NCI-H345 (cell line): ENCODE measurements around the gene SMARCB1.
"Not testable (repeated sequence)": the region's sequence is repeated elsewhere in the genome, so short reads cannot be mapped to it uniquely, and the experiment has no call there.

Experiments used
- DNase-seq: peaks from one replicate; lab custom pipeline; 2025; lab: John Stamatoyannopoulos, UW

The SMARCB1 gene

DNA sequence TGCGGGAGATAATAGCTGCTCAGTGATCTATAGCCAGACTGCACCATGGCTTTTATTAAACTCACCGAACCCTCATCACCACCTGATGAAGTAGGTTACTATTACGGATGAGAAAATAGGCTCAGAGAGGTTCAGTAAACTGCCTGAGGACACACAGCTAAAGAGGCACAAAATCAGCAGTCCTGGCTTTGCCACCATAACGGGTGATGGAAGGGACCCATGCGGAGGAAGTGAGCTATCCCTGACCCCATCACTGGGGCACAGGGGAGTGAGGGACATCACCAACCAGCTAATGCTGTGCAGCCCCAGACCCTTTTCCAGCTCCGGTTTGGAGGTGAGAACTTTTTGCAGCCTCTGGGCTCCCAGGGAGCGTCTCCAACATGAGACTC lies 59.3 kb downstream of the SMARCB1 start:
- DNase-seq, result no peak

DNA sequence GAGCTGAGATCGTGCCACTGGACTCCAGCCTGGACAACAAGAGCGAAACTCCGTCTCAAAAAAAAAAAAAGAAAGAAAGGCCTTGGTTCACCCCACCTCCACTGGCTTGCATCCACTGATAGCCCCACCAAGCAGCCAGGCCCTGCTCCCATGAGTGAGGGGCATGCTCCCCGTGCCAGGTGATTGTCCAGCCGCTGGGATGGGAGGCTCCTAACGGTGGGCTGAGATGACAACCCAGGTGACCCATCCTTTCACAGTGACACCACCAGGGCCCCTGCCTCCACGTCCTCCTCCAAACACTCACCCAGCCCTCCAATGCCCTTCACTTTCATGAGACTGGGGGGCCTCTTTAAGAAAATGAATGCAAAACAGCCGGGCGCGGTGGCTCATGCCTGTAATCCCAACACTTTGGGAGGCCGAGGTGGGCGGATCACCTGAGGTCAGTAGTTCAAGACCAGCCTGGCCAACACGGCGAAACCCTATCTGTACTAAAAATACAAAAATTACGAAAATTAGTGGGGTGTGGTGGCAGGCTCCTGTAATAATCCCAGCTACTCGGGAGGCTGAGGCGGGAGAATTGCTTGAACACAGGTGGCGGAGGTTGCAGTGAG lies 60.6 kb downstream of the SMARCB1 start:
- DNase-seq, result no peak

DNA sequence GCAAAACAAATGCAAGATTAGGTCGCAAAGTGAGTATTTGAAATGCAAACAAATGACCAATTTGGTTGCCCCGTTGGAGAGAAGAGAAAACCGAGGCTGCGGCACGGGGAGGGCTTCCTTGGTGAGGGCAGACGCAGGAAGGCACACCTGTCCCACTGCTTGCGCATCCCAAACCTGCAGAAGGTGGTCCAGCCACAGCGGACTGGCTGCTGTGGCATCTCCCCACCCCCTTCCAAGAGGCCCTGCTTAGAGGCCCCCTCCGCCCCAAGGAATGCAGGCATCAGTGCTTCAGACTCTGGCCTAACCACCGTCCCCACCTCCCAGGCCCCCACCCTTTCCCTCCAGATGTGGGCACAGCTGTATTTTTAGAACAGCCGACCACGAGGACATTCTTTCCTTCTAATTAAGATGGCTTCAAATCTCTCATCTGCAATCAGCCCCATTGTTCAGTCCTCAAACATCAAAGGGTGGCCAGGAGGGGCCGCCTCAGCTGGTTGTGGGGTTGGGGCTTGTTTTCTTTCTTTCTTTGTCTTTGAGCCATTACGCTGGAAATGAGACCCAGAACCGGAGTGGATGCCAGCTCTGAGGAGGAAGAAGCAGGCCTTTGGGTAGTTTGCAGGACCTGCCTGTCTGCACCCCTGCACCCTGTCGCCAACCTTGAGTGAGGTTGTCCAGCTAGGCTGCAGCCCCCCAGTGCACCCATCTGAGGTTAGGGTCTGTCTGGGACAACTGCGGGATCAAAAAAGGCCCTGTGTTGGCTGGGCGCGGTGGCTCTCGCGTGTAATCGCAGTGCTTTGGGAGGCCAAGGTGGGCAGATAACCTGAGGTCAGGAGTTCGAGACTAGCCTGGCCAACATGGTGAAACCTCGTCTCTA lies 61.5 kb downstream of the SMARCB1 start:
- DNase-seq, result no peak

DNA sequence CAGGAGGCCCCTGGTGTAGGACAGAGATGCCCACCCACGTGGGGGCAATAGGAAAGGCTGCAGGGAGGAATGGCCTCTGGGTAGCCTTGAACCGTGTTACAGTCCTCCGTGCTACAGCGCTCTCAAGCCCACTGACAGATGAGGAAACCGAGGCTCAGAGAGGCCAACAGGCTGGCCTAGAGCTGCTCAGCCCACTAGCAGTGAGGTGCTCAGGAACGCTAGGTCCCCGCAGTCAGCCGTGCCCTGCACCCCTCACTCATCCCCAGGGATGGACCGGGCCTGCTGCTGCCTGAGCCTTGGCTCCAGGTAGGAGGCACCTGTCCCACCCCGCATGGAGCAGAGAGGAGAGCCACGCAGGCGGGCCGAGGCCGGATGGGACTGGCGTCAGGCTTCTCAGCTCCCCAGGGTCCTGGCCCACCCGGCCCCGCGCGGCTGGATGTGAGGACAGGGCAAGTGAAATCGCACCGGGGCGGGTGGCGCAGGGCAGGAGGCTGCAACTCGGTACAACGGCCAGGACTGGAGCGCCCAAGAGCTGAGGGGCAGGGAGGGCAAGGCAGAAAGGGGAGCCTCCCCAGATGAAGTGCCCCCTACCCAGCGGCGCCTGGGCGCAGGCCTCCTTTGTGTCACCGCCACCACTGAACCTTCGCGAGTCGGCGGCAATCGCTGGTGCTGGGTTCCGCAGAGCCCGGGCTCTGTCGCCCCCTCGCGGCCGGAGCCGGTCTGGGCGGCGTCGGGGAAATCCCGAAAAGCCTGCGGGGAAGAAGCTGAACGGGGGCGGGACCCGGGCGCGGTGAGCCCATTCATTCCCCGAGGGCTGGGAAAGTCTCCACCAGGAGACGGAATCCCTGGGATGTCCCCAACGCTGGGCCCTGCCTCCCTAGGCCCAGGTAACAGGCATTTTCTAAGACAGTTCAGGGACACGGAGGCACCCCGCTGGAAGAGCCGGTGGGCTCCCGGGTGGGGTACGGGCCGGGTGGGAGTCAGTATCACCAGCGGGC lies 62.5 kb downstream of the SMARCB1 start:
- DNase-seq, result peak; percentile 90

DNA sequence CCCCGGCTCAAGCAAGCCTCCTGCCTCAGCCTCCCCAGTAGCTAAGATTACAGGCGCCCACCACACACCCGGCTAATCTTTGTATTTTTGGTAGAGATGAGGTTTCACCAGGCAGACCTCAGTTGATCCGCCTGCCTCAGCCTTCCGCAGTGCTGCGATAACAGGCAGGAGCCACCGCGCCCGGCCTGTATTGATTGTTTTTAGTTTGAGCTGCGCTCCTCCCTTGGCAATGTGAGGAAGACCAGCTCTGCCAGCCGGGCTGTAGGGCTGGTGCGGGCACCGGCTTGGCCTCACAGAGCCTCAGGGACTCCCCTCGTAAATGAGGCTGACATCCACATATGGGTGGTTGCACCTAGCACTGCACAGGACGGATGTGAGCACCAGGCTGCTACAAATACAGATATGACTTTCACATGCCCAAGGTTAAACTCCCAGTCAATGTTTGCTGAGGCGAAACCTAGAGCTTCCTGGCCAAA lies 63.4 kb downstream of the SMARCB1 start:
- DNase-seq, result no peak

DNA sequence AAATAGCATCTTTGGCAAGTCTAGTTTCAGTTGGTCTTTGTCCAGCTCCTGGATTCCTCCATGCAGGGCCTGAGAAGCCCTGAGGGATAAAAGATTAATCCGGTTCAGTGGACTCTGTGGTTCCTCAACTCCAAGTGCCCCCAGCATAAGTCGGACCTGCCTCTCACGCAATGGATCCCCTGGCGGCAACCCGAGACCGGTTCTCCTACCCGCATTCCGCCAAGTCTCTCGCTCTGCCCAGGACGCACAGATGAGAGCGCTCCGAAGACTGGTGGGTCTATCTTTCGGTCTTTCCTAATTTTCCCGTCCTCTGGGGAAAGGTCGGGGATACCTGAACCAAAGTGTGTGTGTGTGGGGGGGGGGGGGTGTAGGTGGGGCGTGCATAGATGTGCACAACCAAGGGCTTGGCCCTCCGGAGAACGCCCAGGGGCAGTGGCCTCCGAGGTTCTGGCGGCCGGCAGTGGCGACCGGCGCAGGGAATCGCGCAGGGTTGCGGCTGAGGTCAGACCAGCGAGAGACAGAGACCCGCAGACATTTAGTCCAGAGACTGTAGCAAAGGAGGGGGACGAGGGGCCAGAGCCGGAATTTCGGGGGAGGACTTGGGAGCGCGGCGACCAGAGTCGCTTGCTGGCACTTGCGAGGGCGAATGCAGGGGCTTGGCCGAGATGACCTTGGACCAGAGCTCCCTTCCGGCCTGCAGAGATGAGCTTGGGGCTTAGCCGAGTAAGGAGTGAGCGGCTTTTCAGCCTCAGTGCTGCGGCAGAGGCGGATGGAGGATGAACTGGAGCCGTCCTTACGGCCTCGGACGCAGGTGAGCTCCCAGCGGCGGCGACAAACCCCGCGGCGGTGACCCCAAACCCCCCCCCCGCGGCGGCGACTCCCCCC lies 70.2 kb downstream of the SMARCB1 start:
- DNase-seq, result no peak

DNA sequence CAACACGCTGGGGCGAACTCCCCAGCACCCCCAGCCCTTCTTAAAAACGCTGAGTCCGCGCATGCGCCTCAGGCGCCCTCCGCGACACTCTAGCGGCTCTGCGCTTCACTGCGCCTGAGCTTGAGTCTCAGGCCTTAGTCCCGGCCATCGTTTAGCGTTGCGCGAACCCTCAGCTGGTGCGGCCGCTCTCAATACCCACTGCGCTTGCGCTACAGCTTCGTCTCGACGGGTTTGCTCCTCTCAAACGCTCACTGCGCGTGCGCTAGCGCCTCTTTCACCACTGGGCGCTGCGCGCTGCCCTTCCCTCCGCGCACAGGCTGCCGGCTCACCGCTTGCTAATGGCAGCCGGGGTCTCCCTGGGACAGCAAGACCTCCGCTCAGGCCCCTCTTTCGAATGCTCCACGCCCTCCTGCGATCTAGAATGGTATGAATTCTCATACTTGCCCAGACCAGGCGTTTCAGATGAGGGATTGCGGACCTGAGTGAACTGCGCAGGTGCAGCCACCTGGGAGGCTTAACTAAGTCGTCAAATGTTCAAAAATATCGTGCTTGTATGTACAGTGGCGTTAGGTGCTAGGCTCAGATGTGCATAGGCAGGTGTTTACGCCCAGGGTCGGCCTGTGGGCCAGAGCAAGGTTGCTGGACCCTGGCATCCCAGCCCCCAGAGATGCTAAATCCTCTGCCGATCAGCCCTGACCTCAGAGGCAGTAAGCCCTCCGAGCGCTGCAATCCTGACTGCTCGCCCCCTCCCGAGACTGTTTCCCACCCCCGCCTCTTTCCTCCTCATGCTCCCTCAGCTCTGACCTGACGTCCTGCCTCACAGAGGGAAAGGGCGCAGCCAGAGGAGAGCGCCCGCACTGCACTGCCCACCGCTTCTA lies 71.1 kb downstream of the SMARCB1 start, which contains the start of gene SLC2A11:
TSS of gene SLC2A11 (plus strand) at position 270 of the 878 bp plus-strand sequence. CDS start at position 395, 125 bp downstream.
- DNase-seq, result peak; percentile 99

DNA sequence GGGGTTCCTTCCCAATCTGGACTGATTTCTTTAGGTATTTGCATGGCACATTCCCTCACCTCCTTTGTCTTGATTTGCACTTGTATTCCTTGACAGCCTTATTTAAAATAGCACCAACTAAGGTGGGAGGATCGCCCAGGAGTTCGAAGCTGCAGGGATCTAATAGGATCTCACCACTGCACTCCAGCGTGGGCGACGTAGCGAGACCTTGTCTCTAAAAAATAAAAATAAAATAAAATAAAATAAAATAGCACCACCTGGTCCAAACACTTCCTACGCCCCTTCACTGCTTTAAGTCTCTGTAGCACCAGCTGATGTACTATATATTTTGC lies 71.7 kb downstream of the SMARCB1 start:
- no peak for DNase-seq

DNA sequence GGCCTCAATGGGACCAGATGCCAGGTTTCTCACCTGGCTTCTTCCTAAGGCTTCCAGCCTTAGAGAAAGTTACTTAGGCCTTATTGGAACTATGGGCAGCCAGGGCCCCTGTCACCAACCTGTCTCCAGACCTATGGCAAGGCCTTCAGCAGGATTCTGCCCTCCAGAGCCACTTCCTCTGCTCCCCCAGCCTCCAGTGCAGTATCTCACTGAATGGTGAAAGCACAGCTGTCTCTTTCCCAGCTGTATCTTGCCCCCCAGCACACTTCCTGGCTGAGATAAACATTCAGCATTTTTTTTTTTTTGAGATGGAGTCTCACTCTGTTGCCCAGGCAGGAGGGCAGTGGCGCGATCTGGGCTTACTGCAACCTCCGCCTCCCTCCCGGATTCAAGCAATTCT lies 72.4 kb downstream of the SMARCB1 start:
- DNase-seq, result no peak

DNA sequence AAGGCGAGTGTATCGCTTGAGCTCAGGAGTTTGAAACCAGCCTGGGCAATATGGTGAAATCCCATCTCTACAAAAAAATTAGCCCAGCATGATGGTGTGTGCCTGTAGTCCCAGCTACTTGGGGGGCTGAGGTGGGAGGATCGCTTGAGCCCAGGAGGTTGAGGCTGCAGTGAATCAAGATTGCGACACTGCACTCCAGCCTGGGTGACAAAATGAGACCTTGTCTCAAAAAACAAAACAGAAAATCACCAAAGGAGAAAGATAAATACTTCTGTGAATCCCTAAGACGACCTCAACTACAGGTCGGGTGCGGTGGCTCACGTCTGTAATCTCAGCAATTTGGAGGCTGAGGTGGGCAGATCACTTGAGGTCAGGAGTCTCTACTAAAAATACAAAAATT lies 73.4 kb downstream of the SMARCB1 start:
- DNase-seq, result not testable (repeated sequence)

DNA sequence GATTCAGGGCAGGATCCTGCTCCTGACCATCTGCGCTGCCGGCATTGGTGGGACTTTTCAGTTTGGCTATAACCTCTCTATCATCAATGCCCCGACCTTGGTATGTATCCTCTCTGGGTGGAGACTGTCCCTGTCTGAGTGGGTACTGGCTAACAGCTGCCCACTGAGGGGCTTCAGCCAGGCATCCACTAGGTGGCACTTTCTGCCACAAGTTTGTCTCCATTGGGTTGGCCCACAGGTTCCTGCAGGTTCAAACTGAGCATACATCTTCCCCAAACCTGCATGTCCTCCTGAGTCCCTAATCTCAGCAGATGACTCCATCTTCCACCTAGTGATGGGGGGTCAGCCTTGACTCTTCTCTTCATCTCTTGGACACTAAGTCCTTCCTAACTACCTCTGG lies 75.3 kb downstream of the SMARCB1 start:
- peak; percentile 66 for DNase-seq

DNA sequence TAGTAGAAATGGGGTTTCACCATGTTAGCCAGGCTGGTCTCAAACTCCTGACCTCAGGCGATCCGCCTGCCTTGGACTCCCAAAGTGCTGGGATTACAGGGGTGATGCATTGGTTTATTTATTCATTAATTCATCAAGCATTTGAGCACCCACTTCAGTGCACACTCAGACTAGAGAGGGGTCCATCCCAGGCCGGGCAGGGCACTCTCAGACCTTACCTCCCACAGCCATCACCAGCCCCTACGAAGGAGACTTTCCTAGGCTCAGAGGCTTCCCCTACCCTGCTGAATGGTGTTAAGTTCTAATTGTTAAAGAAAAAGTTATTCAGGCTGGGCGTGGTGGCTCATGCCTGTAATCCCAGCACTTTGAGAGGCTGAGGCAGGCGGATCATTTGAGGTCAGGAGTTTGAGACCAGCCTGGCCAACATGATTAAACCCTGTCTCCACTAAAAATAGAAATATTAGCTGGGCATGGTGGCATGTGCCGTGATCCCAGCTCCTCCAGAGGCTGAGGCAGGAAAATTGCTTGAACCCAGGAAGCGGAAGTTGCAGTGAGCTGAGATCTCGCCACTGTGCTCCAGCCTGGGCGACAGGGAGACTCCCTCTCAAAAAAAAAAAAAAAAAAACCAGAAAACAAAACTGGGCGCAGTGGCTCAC lies 77.9 kb downstream of the SMARCB1 start:
- DNase-seq, result not testable (repeated sequence)

DNA sequence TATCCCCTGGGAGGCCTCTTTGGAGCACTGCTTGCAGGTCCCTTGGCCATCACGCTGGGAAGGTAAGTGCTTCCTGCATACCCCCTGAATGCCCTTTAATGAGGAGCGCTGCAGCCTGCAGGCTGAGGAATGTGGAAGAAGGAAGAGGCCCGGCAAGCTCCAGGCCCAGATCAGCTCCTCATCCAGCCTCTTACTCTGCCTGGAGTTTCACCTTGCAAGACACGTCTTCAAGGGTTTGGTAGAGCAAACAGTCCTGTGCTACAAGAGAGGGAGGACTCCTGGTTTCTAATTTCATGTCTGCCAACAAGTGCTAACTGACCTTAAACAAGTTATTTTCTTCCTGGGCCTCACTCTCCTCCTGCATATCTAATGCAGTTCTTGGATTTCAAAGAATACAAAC lies 81.8 kb downstream of the SMARCB1 start:
- no peak for DNase-seq

DNA sequence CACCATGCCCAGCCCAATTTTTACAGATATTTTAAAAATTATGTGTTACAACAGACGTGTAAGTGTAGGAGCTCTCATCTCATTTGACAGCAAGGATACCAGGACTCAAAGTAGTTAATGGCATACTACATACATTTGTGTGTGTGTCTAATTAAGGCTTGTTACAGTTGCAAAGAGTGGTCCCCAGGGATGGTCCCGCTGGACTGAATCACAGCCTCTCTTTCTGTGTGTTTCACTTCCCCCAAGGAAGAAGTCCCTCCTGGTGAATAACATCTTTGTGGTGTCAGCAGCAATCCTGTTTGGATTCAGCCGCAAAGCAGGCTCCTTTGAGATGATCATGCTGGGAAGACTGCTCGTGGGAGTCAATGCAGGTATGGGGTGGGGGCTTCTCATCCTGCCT lies 88.1 kb downstream of the SMARCB1 start:
- no peak for DNase-seq

DNA sequence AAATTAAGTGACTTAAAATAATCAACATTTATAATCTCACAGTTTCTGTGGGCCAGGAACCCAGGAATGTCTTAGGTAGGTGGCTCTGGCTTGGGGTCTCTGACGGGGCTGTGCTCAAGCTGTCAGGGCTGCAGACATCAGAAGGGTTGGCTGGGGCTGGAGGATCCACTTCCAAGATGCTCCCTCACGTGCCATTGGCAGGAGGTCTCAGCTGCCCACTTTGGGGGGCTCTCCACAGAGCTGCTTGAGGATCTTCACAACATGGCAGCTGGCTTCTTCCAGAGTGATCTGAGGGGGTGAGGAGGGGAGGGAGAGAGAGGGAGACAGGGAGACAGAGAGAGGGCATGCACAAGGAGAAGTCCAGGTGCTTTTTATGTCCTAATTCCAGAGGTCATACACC lies 89.0 kb downstream of the SMARCB1 start:
- no peak for DNase-seq

DNA sequence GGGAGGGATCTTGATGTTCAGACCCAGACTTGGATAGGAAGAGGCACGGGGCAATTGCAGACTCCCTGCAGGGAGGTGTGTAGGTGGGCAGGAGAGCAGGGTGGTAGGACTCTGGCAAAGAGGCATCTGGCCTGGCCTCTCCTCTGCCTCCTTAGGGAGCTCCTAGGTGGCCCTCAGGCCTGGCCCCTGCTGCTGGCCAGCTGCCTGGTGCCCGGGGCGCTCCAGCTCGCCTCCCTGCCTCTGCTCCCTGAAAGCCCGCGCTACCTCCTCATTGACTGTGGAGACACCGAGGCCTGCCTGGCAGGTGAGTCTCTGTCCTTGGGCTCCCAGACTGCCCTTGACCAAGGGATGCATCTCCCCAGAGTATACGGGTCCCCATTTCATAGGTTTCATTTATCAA lies 90.8 kb downstream of the SMARCB1 start:
- DNase-seq, result no peak

DNA sequence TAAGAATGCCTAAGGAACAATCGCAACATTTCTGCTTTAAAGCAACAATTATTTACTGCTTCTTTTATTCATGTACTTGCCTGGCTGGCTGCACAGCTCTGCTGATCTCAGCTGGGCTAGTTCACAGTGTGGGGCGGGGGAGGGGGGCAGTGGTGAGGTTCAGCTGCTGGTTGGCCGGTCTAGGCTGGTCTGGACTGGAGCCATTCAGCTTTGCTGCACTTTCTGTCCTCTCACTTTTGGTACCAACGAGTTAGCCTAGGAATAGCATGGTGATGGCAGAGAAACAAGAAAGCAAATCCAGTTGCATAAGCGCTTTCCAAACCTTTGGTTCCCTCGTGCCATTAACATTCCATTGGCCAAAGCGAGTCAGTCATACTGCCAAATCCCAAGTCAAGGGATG lies 91.5 kb downstream of the SMARCB1 start:
- no peak for DNase-seq

DNA sequence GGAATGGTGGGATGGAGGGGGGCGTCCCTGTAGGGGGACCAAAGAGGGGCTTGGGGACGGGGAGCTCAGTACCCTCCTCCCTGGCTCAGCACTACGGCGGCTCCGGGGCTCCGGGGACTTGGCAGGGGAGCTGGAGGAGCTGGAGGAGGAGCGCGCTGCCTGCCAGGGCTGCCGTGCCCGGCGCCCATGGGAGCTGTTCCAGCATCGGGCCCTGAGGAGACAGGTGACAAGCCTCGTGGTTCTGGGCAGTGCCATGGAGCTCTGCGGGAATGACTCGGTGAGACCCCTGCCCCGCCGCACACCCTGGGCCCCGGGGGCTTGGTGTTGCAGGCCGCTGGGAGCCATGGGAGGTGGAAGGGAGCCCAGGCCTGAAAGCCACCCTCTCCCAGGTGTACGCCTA lies 95.6 kb downstream of the SMARCB1 start:
- DNase-seq, result no peak

DNA sequence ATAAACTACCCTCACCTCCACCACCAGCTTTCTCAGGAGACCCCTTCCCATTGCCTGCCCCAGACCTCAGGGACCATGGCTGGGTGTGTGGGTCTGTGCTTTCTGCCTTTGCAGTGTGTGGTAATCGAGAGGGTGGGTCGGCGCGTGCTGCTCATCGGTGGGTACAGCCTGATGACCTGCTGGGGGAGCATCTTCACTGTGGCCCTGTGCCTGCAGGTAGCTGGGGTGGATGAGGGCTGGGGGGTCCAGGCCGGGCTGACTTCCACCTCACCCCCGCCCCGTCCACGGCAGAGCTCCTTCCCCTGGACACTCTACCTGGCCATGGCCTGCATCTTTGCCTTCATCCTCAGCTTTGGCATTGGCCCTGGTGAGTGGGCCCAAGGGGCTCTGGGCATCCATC lies 96.9 kb downstream of the SMARCB1 start:
- DNase-seq, result no peak

DNA sequence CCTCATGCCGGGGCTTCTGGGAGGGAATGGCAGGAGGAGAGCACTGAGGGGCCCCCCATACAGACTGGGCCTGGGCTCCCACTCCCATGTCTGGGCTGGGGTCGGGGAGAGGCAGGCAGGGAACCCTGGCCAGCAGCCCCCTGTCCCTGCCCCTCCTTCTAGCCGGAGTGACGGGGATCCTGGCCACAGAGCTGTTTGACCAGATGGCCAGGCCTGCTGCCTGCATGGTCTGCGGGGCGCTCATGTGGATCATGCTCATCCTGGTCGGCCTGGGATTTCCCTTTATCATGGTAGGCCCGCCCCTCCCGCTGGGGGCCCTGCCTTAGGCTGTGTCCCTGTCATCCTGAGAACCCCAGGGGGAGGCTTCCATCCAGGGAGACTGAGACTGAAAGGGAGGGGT lies 97.4 kb downstream of the SMARCB1 start:
- no peak for DNase-seq
